ENCODE measurements around the gene ACBD6.

Gene ACBD6

DNA sequence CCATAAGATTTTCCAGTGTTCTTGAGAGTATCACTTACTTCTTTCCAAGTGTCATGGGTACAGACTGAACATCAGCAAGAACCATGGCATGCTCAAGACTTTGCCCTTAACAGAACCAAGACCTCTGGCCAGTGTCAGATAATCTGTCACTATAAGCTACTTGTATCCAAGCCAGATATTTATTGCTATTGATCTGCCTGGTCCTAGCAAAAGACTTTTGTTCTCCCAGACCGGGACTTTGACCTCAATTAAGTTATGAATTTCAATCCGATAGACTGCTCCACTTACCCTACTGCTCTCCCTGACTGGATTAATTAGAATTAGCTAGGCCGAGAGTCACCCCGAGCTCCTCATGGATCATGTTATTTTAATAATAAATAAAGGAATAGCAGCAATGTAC lies 129.6 kb downstream of the ACBD6 start:
- no peak overlapping the region for H3K9ac ChIP-seq (ENCODE audit: low read length)
- no peaks in the 10 kb centered on the region for H3K4me1 ChIP-seq (ENCODE audit: insufficient read depth, low read length, severe bottlenecking)
- no peak overlapping the region for H2AFZ ChIP-seq (ENCODE audit: low read length)
- H3K36me3 ChIP-seq (ENCODE audit: insufficient read depth, low read length), result no peaks in the 10 kb centered on the region
- 0 out of 2 replicates have a peak, but pooled peaks cover 3% of the 10 kb centered on the region for H3K79me2 ChIP-seq (ENCODE audit: insufficient read depth, low read length)
- H3K27ac ChIP-seq (ENCODE audit: low read depth, low read length, poor library complexity, severe bottlenecking), result no peak overlapping the region
- TF ChIP-seq, protein P1, sequence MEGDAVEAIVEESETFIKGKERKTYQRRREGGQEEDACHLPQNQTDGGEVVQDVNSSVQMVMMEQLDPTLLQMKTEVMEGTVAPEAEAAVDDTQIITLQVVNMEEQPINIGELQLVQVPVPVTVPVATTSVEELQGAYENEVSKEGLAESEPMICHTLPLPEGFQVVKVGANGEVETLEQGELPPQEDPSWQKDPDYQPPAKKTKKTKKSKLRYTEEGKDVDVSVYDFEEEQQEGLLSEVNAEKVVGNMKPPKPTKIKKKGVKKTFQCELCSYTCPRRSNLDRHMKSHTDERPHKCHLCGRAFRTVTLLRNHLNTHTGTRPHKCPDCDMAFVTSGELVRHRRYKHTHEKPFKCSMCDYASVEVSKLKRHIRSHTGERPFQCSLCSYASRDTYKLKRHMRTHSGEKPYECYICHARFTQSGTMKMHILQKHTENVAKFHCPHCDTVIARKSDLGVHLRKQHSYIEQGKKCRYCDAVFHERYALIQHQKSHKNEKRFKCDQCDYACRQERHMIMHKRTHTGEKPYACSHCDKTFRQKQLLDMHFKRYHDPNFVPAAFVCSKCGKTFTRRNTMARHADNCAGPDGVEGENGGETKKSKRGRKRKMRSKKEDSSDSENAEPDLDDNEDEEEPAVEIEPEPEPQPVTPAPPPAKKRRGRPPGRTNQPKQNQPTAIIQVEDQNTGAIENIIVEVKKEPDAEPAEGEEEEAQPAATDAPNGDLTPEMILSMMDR (IDR thresholded peaks at IDR 0.05; ENCODE audit: low read length), result no peak
- TF ChIP-seq EZH2 (IDR thresholded peaks at IDR 0.05; ENCODE audit: borderline replicate concordance, low read length), result no peak
- H3F3A ChIP-seq (ENCODE audit: insufficient read depth, low read length), result no peaks in the 10 kb centered on the region
- H3K9me3 ChIP-seq (ENCODE audit: low read length), result 0 out of 2 replicates have a peak, but pooled peaks cover 3% of the 10 kb centered on the region
- H3K9me2 ChIP-seq (ENCODE audit: low read depth, low read length), result no peaks in the 10 kb centered on the region
- no peak overlapping the region for H3K4me2 ChIP-seq (ENCODE audit: low read length)
- H3K4me3 ChIP-seq (ENCODE audit: low read depth, low read length, poor library complexity, severe bottlenecking), result no peak overlapping the region
- H4K20me1 ChIP-seq (ENCODE audit: insufficient read depth, low read length), result no peaks in the 10 kb centered on the region
- no peaks in the 10 kb centered on the region for H3K27me3 ChIP-seq (ENCODE audit: insufficient read depth, low read length)

DNA sequence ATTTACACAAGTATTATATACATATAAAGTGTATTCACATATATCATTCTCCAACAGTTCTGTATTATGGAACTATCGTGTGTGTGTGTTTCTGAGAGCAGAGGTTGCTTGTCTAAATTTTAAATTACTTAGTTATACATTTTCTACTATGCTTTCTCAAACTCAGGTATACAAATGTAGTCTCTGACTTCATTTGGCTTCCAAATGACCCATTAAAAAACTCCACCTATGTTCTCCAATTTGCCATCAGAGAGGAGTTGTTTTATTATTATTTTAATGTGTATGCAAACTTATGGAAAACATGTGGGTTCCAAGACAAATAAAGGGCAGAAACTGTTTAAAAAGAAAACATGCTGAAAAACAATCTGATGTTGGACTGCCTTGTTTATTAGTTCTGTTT lies 131.8 kb downstream of the ACBD6 start:
- no peak overlapping the region for H3K4me3 ChIP-seq (ENCODE audit: low read depth, low read length, poor library complexity, severe bottlenecking)
- H3K27me3 ChIP-seq (ENCODE audit: insufficient read depth, low read length), result no peaks in the 10 kb centered on the region
- 0 out of 2 replicates have a peak, but pooled peaks cover 3% of the 10 kb centered on the region for H3K79me2 ChIP-seq (ENCODE audit: insufficient read depth, low read length)
- no peak overlapping the region for H3K9ac ChIP-seq (ENCODE audit: low read length)
- no peaks in the 10 kb centered on the region for H3K9me3 ChIP-seq (ENCODE audit: low read length)
- no peak overlapping the region for H2AFZ ChIP-seq (ENCODE audit: low read length)
- H3K36me3 ChIP-seq (ENCODE audit: insufficient read depth, low read length), result no peaks in the 10 kb centered on the region
- no peaks in the 10 kb centered on the region for H3F3A ChIP-seq (ENCODE audit: insufficient read depth, low read length)
- no peaks in the 10 kb centered on the region for H4K20me1 ChIP-seq (ENCODE audit: insufficient read depth, low read length)
- H3K9me2 ChIP-seq (ENCODE audit: low read depth, low read length), result no peaks in the 10 kb centered on the region
- H3K4me2 ChIP-seq (ENCODE audit: low read length), result no peak overlapping the region
- H3K27ac ChIP-seq (ENCODE audit: low read depth, low read length, poor library complexity, severe bottlenecking), result no peak overlapping the region
- TF ChIP-seq, protein P1 (IDR thresholded peaks at IDR 0.05; ENCODE audit: low read length), result no peak
- TF ChIP-seq EZH2 (IDR thresholded peaks at IDR 0.05; ENCODE audit: borderline replicate concordance, low read length), result no peak
- H3K4me1 ChIP-seq (ENCODE audit: insufficient read depth, low read length, severe bottlenecking), result no peaks in the 10 kb centered on the region

DNA sequence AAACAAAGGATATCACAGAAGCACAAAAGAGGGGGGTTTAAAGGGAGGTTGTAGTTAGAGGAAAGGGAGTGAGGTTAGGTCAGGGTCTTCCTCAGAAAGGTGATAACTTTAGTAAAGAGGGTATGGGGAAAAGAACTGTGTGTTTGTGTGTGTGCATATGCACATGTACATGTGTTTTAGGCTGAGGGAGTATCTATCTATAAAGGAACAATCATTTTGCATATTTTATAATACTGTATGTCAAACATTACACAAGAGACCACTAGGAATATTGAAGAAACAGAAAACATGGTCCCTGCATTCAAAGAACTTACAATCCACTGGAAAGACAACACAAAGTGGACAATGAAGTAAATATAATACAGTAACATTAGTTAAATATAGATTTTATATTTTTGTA lies 132.2 kb downstream of the ACBD6 start:
- H3F3A ChIP-seq (ENCODE audit: insufficient read depth, low read length), result no peaks in the 10 kb centered on the region
- no peaks in the 10 kb centered on the region for H3K9me3 ChIP-seq (ENCODE audit: low read length)
- no peaks in the 10 kb centered on the region for H3K36me3 ChIP-seq (ENCODE audit: insufficient read depth, low read length)
- no peak overlapping the region for H3K4me3 ChIP-seq (ENCODE audit: low read depth, low read length, poor library complexity, severe bottlenecking)
- no peak overlapping the region for H3K27ac ChIP-seq (ENCODE audit: low read depth, low read length, poor library complexity, severe bottlenecking)
- no peaks in the 10 kb centered on the region for H3K27me3 ChIP-seq (ENCODE audit: insufficient read depth, low read length)
- H2AFZ ChIP-seq (ENCODE audit: low read length), result no peak overlapping the region
- H3K4me1 ChIP-seq (ENCODE audit: insufficient read depth, low read length, severe bottlenecking), result no peaks in the 10 kb centered on the region
- no peaks in the 10 kb centered on the region for H4K20me1 ChIP-seq (ENCODE audit: insufficient read depth, low read length)
- no peak overlapping the region for H3K9ac ChIP-seq (ENCODE audit: low read length)
- no peak overlapping the region for H3K4me2 ChIP-seq (ENCODE audit: low read length)
- 0 out of 2 replicates have a peak, but pooled peaks cover 3% of the 10 kb centered on the region for H3K79me2 ChIP-seq (ENCODE audit: insufficient read depth, low read length)
- no peaks in the 10 kb centered on the region for H3K9me2 ChIP-seq (ENCODE audit: low read depth, low read length)
- TF ChIP-seq, protein P1 (IDR thresholded peaks at IDR 0.05; ENCODE audit: low read length), result no peak
- TF ChIP-seq EZH2 (IDR thresholded peaks at IDR 0.05; ENCODE audit: borderline replicate concordance, low read length), result no peak
